HFFc6 (cell line): ENCODE results near the gene CFAP70. TPM values are rescaled to one million over a fixed set of nuclear protein-coding genes. Genes with fewer than 3 reads are reported as not detected.

Experiments
- DNase-seq: peaks from one replicate; pipeline ENCODE4 v3.0.0-alpha.2; 2018
- H3K27ac Mint-ChIP-seq: 2 replicates; pipeline ENCODE4 v1.8.0; 2020; ENCODE audit warnings: mild to moderate bottlenecking, mixed read lengths
- H3K27me3 Mint-ChIP-seq: 2 replicates; pipeline ENCODE4 v1.8.0; 2021; ENCODE audit warnings: mild to moderate bottlenecking, moderate library complexity, mixed read lengths; ENCODE audit not compliant: insufficient read depth
- H3K36me3 Mint-ChIP-seq: 2 replicates; pipeline ENCODE4 v1.8.0; 2021; ENCODE audit warnings: low read depth, mixed read lengths
- H3K4me1 Mint-ChIP-seq: 2 replicates; pipeline ENCODE4 v1.8.0; 2020; ENCODE audit warnings: low read depth, mixed read lengths
- H3K4me3 Mint-ChIP-seq: 2 replicates; pipeline ENCODE4 v1.8.0; 2020; ENCODE audit warnings: mild to moderate bottlenecking, moderate library complexity, mixed read lengths
- H3K9me3 Mint-ChIP-seq: 2 replicates; pipeline ENCODE4 v1.8.0; 2020; ENCODE audit warnings: mild to moderate bottlenecking, mixed read lengths
- CTCF ChIP-seq: fragments of 200-600 bp; sonication (generic); IDR thresholded peaks from 2 replicates; pipeline ENCODE4 v1.5.0; 2021; ENCODE audit warnings: antibody characterized with exemption, mild to moderate bottlenecking
- total RNA-seq, 6 experiments: library from RNA; stranded (reverse); fragmentation: NEBNext Ultra II Directional; extraction: Animal tissue kit (Norgen Biotek cat#: 25700); gene quantifications; 2 replicates in 1 of 6; 3 replicates in 5 of 6; pipeline ENCODE4 v1.2.3, GENCODE V29; 2021

Gene CFAP70
- total RNA-seq, 6 experiments from 2014 or later: 0.13 to 0.43 (median 0.21) TPM

GRCh38 chr10:73226663-73227062 is 132.0 kb downstream of the CFAP70 start:
- Mint-ChIP-seq H3K9me3 (no peaks in the 10 kb centered on the region), H3K4me3 (no peak overlapping the region), H3K4me1 (peaks cover 14% of the 10 kb centered on the region), H3K27ac (no peak overlapping the region), H3K27me3 (no peaks in the 10 kb centered on the region; the same call in none of the 2 replicates), H3K36me3 (peaks cover 19% of the 10 kb centered on the region)
- no peak for DNase-seq
- no peak for TF ChIP-seq CTCF

GRCh38 chr10:73225518-73225917 is 133.1 kb downstream of the CFAP70 start:
- Mint-ChIP-seq H3K27ac (no peak overlapping the region; the same call in 1 of the 2 replicates), H3K9me3 (no peaks in the 10 kb centered on the region), H3K36me3 (peaks cover 10% of the 10 kb centered on the region), H3K4me1 (peaks cover 14% of the 10 kb centered on the region), H3K27me3 (no peaks in the 10 kb centered on the region; the same call in none of the 2 replicates), H3K4me3 (no peak overlapping the region)
- peak; percentile 9 for DNase-seq
- no peak for TF ChIP-seq CTCF

- TF ChIP-seq CTCF: no peak
- no peak for DNase-seq
- no peaks in the 10 kb centered on the region; the same call in none of the 2 replicates for H3K27me3 Mint-ChIP-seq
- H3K9me3 Mint-ChIP-seq: no peaks in the 10 kb centered on the region
- no peak overlapping the region for H3K27ac Mint-ChIP-seq
- no peak overlapping the region for H3K4me3 Mint-ChIP-seq
- H3K36me3 Mint-ChIP-seq: peaks cover 12% of the 10 kb centered on the region
- peaks cover 17% of the 10 kb centered on the region for H3K4me1 Mint-ChIP-seq
Measured at GRCh38 chr10:73220989-73221388, 137.7 kb downstream of the CFAP70 start.

GRCh38 chr10:73219384-73219783 is 139.3 kb downstream of the CFAP70 start:
- no peaks in the 10 kb centered on the region for H3K9me3 Mint-ChIP-seq
- no peak for TF ChIP-seq CTCF
- no peak for DNase-seq
- H3K27ac Mint-ChIP-seq: no peak overlapping the region
- H3K36me3 Mint-ChIP-seq: peaks cover 14% of the 10 kb centered on the region
- H3K27me3 Mint-ChIP-seq: no peaks in the 10 kb centered on the region; the same call in 1 of the 2 replicates
- no peak overlapping the region for H3K4me3 Mint-ChIP-seq
- peaks cover 9% of the 10 kb centered on the region for H3K4me1 Mint-ChIP-seq

- H3K27me3 Mint-ChIP-seq: no peaks in the 10 kb centered on the region; the same call in 1 of the 2 replicates
- H3K36me3 Mint-ChIP-seq: peaks cover 17% of the 10 kb centered on the region
- H3K4me3 Mint-ChIP-seq: no peak overlapping the region
- H3K27ac Mint-ChIP-seq: no peak overlapping the region
- H3K9me3 Mint-ChIP-seq: no peaks in the 10 kb centered on the region
- peak; percentile 24 for DNase-seq
- peaks cover 9% of the 10 kb centered on the region for H3K4me1 Mint-ChIP-seq
- peak; percentile 75 for TF ChIP-seq CTCF
Measured at GRCh38 chr10:73218431-73219191, 140.1 kb downstream of the CFAP70 start.
